NCI-H2081 (cell line): ENCODE data around the gene SETD4.
"Not testable (repeated sequence)": the region's sequence is repeated elsewhere in the genome, so short reads cannot be mapped to it uniquely, and the experiment has no call there.

Experiments
- DNase-seq, 2 experiments: peaks; one replicate each; lab custom pipeline; 2025; lab: John Stamatoyannopoulos, UW

SETD4 gene, protein sequence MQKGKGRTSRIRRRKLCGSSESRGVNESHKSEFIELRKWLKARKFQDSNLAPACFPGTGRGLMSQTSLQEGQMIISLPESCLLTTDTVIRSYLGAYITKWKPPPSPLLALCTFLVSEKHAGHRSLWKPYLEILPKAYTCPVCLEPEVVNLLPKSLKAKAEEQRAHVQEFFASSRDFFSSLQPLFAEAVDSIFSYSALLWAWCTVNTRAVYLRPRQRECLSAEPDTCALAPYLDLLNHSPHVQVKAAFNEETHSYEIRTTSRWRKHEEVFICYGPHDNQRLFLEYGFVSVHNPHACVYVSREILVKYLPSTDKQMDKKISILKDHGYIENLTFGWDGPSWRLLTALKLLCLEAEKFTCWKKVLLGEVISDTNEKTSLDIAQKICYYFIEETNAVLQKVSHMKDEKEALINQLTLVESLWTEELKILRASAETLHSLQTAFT

DNA sequence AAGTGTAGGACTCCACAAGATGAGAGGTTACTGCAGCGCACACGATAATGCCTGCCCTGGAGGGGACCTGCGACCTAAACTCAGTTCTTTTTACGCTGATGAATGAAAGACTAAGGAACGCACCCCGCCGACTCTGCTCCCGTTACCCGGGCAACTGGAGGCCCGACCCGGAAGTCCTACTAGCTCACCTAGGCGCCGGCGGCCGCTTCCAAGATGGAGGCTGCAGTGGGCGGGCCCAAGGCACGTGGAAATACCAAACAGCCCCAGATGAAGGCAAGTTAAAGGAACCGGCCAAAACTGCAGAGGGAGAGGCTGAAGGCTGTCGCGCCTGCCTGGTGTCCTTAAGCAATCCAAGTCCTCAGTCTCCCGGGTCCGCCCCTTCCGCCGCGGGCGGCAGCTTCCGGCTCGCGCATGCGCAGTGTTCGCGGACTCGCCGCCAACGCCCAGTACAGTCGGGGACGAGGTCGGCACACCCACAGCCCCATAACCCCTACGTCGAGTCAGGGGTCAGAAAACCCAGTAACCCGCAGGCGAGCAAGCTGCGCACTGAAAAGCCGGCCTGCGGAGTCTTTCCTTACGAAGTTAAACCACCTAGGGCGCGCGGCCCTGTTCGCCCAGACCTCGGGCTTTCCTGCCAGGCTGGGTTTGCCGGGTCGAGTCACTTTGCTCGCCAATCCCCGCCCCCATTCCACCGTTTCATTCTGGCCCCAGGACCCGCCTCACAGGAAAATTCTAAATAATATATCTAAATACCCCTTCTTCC lies at the start of gene SETD4:
TSS of gene SETD4 (minus strand) at position 368 of the 763 bp plus-strand sequence. CDS start 1,638 bp downstream, outside the sequence.
- DNase-seq, result peak; percentile 72 to 85

DNA sequence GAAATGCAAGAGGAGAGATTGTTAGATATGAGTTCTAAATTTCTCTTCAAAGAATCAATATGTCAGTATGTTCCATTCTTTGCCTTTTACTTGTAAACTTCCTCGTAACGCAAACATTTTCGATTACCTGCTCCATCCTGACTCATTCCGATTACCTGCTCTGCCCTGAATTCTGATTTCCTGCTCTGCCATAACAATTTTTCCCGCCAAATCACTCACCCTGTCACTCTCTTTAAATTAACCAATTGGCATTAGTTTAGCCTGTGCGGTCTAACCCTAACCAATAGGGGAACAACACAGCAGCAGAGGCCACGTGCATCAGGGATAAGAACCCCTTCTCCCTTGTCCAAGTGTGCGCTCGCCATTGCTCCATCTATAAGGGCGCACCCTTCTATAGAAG lies 49.5 kb upstream of the SETD4 start:
- no peak for DNase-seq

DNA sequence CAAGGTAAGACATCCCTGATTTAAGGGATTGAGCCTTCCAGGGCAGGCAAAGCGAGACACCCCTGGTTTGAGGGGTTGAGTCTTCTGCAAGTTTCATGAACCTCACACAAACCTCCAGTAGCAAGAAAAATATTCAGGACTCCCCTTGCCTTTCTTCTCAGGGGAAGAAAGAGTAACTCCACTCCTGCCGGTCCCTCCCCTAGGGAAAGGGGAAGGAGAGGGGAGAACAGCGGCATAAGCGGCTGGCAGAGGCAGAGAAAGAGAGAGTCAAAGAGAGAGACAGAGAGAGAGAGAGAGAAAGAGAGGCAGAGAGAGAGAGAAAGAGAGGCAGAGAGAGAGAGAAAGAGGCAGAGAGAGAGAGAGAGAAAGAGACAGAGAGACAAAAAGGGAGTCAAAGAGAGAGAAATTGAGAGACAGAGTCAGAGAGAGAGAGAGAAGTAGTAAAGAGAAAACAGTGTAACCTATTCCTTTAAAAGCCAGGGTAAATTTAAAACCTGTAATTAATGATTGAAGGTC lies 45.1 kb upstream of the SETD4 start:
- no peak for DNase-seq

DNA sequence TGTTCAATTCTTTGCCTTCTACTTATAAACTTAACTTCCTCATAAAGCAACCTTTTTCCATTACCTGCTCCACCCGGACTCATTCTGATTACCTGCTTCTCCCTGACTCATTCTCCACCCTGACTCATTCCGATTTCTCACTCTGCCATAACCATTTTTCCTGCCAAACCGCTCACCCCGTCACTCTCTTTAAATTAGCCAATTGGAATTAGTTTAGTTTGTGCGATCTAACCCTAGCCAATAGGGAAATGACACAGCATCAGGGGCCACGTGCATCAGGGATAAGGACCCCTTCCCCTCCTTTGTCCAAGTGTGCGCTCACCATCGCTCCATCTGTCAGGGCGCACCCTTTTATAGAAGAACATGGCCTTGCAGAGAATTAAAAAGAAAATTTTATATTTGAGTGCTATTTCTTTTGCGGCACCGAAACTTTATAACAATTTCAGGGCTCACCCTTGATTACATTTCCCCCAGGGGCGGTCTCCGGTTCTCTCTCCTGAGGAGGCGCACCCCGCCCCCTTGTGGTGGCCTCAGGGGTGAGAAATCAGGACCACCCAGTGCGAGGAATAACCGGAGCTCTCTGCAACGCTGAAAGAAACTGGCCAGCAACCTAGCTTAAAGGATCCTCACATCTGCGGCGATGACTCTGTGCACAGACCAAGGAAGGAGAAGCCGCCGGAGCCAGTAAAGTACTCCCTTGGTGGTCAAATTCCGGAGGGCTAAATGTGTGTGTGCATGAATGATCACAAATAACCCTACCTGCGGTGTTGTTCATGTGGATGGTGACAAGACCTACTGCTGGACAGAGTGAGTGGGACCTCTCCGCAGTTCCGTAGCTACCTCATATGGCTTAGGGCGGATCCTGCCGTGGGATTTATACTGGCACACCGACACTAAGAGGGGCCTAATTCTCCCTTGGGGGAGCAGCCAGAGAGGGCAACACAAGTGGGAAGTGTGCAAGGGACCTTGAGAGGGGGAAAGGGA lies 44.3 kb upstream of the SETD4 start:
- no peak for DNase-seq

DNA sequence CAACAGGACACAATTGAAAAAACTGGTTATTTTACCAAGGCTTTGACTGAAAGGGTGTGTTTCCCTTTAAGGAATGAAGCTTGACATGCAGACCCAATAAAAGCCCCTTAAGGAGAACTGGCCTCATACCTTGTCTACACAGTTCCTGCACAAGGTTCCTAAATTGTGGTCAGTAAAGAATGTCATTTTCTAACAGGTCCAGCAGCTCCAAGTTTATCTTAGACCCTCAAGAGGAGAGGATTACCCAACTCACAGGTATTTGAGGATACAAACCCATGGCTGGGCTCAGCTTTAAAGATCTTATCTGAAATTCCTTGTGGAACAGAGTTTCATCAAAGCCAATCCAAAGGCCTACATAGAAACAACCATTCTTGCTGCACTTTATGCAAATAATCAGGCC lies 43.1 kb upstream of the SETD4 start:
- DNase-seq, result no peak

DNA sequence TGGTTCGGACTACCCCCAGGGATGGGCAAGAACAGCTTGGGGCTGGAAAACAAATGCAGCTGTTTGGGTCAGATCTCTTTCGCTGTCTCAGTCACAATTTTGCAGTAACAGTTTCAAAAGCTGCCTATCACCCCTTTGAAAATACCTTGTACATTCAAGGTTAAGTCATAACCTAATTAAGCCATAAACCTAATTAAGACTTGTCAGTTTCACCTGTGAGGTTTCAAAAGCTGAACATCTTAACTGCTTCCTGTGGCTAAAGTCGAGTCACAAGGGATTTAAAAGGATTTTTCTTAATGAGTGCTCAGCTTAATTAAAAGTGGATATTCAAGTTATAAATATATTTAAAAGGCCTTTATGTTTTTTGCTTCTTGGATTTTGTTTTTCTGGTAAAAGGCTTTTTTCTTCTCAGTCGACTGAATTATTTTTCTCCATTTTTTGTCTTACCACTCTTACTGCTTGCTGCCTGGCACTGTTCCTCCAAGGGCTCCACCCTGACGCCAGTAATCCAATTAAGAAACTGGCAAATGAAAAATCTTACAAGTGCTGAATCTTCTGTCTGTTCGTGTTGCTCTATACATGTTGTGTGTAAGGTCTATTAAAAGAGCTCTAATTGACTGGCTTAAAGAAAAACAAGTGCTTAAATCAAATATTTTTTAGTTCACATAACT lies 40.8 kb upstream of the SETD4 start:
- no peak for DNase-seq

DNA sequence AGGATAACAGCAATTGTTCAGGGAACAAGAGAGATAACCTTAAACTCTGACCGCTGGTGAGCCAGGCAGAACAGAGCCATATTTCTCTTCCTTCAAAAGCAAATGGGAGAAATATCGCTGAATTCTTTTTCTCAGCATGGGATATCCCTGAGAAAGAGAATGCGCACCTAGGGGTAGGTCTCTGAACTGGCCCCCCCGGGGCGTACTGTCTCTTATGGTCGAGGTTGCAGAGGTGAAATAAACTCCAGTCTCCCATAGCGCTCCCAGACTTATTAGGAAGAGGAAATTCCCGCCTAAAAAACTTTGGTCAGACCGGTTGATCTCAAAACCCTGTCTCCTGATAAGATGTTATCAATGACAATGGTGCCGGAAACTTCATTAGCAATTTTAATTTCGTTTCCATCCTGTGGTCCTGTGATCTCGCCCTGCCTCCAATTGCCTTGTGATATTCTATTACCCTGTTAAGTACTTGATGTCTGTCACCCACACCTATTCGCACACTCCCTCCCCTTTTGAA lies 39.4 kb upstream of the SETD4 start:
- not testable (repeated sequence) for DNase-seq

DNA sequence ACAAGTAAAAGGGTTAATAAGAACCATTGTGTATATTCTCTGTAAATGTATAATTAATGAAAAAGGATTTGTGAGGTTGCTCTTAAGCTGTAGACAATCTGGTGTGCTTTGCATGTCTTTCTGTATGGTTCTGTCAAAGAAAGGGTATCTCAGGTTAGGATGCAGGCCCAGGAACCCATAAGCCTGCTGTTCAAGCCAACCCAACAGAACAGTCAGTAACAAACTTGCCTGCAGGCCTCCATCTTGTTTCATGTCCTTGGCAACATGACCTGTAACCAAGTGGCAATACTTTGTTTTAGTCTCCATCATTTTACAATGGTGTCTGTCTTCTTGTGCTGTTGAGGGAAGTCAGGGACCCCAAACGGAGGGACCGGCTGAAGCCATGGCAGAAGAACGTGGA lies 38.7 kb upstream of the SETD4 start:
- DNase-seq, result no peak

DNA sequence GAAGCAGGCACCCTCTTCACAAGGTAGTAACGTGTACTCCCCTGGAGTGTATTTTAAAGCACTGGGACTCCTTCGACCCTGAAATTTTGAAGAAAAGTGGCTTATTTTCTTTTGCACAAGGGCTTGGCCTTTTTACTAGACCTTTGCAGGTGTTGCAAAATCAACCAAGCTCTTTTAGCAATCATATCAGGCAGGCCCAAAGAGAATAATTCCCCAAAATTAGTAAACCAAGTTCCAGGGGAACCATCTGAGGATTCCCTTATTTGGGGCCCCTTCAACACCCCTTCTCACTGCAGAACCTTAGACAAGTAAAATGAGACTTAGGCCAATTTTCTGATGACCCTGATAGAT lies 37.8 kb upstream of the SETD4 start:
- no peak for DNase-seq

DNA sequence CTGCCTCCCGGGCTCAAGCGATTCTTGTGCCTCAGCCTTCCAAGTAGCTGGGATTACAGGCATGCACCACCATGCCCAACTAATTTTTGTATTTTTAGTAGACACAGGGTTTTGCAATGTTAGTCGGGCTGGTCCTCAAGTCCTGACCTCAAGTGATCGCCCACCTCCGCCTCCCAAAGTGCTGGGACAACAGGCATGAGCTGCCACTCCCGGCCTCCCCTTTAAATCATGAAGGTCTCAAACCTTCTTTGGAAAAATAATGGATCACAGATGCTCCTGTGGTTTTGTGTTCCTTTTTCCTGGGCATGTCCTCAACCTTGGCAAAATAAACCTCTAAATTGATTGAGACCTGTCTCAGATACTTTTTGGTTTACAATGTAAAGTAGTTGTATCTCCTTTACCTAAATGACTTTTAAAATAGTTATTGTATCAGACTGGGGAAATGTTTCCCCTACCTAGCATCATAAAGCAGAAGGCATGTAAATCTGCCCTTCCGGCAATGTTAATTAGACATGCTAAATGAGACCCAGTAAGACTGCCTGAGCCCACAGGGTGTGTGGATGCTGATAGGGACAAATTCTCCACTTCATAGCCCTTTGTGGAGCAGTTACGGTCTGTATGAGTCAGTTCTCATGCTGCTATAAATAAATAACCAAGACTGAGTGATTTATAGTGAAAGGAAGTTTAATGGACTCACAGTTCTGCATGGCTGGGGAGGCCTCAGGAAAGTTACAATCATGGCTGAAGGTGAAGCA lies 37.3 kb upstream of the SETD4 start:
- DNase-seq, result no peak

DNA sequence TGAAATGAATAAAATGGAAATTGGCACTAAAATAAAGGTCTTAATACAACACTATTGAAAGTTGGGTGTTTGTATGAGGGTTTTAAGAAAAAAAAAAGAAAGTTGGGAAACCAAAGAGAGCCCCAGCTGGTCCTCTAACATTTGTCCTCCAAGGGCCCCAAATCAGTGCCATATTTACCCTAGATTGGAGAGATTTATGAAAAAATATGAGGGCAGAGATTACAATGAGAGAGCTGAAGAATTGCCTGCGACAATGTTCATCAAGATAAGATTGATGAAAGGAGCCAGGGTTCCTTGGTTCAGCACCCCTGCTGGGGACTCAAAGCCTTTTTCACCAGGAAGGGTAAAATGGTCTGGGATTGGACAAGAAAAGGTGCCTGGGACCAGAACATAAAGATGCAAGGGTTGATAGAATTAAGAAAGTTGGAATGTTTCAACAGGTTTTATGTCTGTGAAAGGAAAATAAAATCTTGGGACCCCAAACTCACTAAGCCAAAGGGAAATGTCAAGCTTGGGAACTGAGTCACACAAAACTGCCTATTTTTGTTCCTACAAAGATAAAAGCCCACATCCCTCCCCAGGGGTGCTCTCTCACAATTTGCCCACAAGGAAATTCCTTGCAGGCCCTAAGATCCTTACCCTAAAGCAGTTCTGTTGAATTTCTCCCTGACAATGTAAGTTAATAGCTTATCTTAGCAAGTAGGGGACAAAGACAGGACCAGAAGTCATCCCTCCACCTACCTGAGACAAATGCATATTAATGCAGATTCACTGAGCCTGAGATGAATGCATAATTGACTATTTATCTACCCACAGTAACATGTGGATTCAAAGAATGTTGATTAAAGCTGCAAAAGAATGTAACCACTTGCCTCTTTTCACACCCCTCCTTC lies 36.3 kb upstream of the SETD4 start:
- no peak for DNase-seq

DNA sequence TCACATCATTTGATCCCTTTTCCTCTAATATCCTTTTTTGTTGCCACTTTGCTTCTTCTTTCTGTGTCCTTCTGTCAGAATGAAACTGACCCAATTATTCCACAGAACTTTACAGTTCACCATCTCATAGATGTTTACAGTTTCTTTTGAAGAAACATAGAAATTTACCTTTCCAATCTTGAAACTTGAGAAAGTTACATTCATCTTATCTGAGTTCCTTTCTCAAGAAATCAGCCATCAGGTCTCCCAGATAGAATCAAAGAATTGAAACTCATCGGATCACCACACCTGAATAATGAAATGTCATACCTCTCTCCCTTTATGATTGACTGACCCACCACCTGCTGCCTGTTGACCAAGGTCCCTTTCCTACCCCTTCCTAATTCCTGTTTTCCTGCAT lies 33.2 kb upstream of the SETD4 start:
- DNase-seq, result no peak

DNA sequence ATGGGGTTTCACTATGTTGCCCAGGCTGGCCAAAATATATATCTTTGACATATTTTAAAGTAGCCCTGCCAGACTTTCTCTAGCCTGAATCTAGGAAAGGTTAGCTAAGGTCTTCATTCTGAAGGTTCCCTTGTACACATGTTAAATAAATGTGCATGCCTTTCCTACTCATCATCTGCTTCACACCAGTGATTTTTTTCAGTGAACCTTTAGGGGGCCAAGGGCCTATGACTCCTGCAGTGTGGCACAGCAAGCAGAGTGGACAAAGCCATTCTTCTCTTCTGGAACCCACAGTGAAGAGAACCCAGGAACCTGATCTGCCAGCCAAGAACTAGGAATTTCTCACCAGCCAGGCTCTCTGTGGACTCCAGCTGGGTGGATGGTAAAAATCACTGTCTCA lies 32.4 kb upstream of the SETD4 start:
- no peak for DNase-seq

DNA sequence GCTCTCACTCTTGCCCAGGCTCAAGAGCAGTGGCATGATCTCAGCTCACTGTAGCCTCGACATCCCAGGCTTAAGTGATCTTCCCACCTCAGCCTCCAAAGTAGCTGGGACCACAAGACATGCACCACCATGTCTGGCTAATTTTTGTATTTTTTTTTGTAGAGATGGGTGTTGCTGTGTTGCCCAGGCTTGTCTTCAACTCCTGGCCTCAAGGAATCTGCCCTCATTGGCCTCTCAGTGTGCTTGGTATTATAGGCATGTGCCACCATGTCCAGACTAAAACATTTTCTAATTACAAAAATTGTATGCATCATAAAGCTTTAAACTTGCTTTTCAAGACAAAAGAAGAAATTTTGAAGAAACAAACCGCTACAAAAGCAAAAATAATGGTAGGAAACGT lies 29.6 kb upstream of the SETD4 start:
- DNase-seq, result no peak

DNA sequence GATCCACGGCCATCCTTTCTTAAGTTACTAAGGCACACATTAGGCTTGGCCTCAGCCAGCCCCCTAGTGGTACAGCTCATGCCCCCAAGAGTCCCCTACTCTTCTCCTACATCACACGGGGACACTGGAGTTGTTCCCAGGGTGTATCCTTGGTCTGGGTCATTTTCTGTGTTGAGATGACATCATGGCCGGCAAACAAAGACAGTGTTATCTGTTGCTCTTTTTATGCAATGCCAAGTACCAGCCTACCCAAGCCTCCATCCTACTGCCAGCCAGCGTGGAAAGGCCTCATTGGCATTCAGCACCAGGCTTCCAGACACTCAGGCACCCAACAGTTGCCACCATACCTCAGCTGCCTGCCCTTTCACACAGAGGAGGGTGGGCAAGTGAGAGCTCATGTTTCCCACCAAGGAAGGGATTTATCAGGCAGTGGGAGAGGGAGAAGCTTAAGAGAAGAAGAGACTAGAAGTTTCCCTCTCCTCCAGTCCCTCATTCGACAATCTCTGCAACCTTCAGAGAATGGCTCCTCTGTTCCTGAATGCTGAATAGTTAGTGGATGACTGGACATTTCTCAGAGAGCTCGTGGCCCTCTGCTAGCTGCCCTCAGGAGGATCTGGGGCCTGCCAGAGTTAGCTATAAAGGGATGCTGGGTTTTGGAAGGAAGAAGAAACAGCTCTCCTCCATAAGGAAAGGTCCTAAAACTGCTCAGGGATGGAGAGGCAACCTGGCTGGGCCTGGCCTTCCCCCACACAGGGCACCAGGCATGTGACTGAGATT lies 27.2 kb upstream of the SETD4 start:
- no peak for DNase-seq

DNA sequence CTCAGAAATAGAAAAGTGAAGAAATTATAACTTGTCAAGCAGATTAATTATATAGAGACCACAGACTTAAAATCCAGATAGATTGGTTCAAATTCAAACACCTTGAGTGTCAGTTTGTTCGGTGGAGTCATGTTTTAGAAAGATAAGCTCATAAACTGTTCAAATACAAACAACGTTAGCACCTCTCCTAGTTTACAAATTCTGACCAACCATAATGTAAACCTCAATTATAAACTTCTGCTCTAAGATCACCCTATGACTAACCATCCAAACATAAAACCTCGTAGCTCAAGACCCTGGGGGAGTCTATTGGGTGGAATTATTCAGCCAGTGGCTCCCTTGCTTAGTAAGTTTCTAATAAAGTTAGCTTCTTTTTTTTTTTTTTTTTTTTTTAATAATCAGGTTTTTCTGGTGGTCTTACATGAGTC lies 21.9 kb upstream of the SETD4 start:
- no peak for DNase-seq

DNA sequence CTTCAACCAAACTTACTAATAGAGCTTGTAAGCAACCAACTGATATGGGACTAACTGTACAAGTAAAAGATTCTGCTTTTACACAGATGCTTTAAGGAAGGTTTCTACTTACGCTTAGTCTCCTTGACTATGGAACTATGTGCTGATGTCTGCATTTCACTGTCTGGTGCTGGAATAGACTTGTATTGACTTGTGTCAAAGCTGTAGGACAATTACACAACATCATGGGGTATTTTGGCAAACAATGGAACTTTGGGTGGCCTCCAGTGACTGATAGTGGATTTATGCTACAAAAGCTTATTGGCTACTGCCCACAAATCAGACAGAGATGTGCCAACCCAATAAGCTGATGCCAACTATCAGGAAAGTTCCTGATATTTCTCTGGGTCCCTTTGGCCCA lies 20.1 kb upstream of the SETD4 start:
- no peak for DNase-seq

DNA sequence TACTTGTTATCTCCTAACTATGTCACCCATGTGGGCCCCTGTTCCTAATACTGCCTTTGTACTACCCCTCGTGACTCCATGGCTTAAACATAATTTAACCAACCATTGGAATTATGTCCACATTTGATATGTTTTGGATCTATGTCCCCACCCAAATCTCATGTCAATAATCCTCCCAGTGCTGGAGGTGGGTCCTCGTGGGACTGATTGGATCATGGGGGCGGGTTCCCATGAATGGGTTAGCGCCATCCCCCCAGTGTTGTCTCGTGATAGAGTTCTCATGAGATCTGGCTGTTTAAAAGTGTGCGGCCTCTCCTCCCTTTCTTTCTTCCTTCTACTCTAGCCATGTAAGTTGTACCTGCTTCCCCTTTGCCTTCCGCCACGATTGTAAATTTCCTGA lies 19.3 kb upstream of the SETD4 start:
- no peak for DNase-seq
